Skin epidermis (tissue), 12 donors: ENCODE measurements around the gene PITPNM3.

Experiments
- H3K27ac ChIP-seq, 21 experiments: fragments of 200-600 bp; sonication (generic) in 11 of 21; one replicate each; pipeline ENCODE4 v1.5.0; 2020; ENCODE audit warnings: mild to moderate bottlenecking in 3 of 21, inconsistent platforms in 2 of 21, moderate library complexity in 2 of 21
- H3K4me3 ChIP-seq, 7 experiments: fragments of 200-600 bp; sonication (generic) in 2 of 7; one replicate each; pipeline ENCODE4 v1.5.0; 2020; ENCODE audit warnings: inconsistent platforms in 2 of 7, mild to moderate bottlenecking in 2 of 7, moderate library complexity in 1 of 7

Gene PITPNM3

GRCh38 chr17:6456321-6456720 lies 100.0 kb downstream of the PITPNM3 start:
- H3K27ac ChIP-seq = no peak overlapping the region
- no peak overlapping the region for H3K4me3 ChIP-seq

- peak overlapping the region in 3 of 7 experiments; percentile 6 to 17 (median 6) for H3K4me3 ChIP-seq
- peak overlapping the region in 3 of 21 experiments; percentile 32 to 73 (median 58) for H3K27ac ChIP-seq
Observed at GRCh38 chr17:6455321-6455705, 101.0 kb downstream of the PITPNM3 start.

- Histone ChIP-seq H3K27ac (peak overlapping the region in 3 of 21 experiments; percentile 32 to 73 (median 58)), H3K4me3 (peak overlapping the region in 3 of 7 experiments; percentile 6 to 17 (median 6))
Observed at GRCh38 chr17:6454495-6455320, 101.6 kb downstream of the PITPNM3 start.

GRCh38 chr17:6453279-6454024 lies 102.9 kb downstream of the PITPNM3 start:
- H3K4me3 ChIP-seq = no peak overlapping the region
- H3K27ac ChIP-seq = no peak overlapping the region

- Histone ChIP-seq H3K4me3 (no peak overlapping the region), H3K27ac (no peak overlapping the region)
Observed at GRCh38 chr17:6452471-6453266, 103.7 kb downstream of the PITPNM3 start.

- no peak overlapping the region for H3K4me3 ChIP-seq
- no peak overlapping the region for H3K27ac ChIP-seq
Observed at GRCh38 chr17:6450926-6451832, 105.2 kb downstream of the PITPNM3 start.

- H3K27ac ChIP-seq = no peak overlapping the region
- no peak overlapping the region for H3K4me3 ChIP-seq
Observed at GRCh38 chr17:6449307-6449706, 107.0 kb downstream of the PITPNM3 start.

GRCh38 chr17:6448473-6448872 lies 107.9 kb downstream of the PITPNM3 start:
- Histone ChIP-seq H3K27ac (no peak overlapping the region), H3K4me3 (no peak overlapping the region)

GRCh38 chr17:6446516-6447100 lies 109.7 kb downstream of the PITPNM3 start:
- no peak overlapping the region for H3K4me3 ChIP-seq
- H3K27ac ChIP-seq = no peak overlapping the region

GRCh38 chr17:6444571-6445335 lies 111.6 kb downstream of the PITPNM3 start:
- Histone ChIP-seq H3K27ac (no peak overlapping the region), H3K4me3 (peak overlapping the region; percentile 32 to 58 (median 50))

- H3K4me3 ChIP-seq = peak within 1 kb of the TSS; percentile 32 to 58 (median 50)
Observed at GRCh38 chr17:6443692-6444570, 112.4 kb downstream of the PITPNM3 start, which contains the start of gene PIMREG. TSS of gene PIMREG (plus strand) at chr17:6444455. CDS start at chr17:6445111, 656 bp downstream.

GRCh38 chr17:6442775-6443174 lies 113.6 kb downstream of the PITPNM3 start:
- H3K27ac ChIP-seq = no peak overlapping the region
- no peak overlapping the region for H3K4me3 ChIP-seq

More at GRCh38 chr17:6443692-6444570, 112.4 kb downstream of the PITPNM3 start, which contains the start of gene PIMREG:
- H3K27ac ChIP-seq = peak within 1 kb of the TSS in 15 of 21 experiments; percentile 8 to 73 (median 46)

GRCh38 chr17:6439951-6440350 lies 116.4 kb downstream of the PITPNM3 start:
- no peak overlapping the region for H3K27ac ChIP-seq

GRCh38 chr17:6437956-6438355 lies 118.4 kb downstream of the PITPNM3 start:
- Histone ChIP-seq H3K4me3 (no peak overlapping the region), H3K27ac (no peak overlapping the region)

More at GRCh38 chr17:6439951-6440350, 116.4 kb downstream of the PITPNM3 start:
- no peak overlapping the region for H3K4me3 ChIP-seq

GRCh38 chr17:6437466-6437865 lies 118.9 kb downstream of the PITPNM3 start:
- no peak overlapping the region for H3K27ac ChIP-seq
- no peak overlapping the region for H3K4me3 ChIP-seq

- no peak overlapping the region for H3K4me3 ChIP-seq
- no peak overlapping the region for H3K27ac ChIP-seq
Observed at GRCh38 chr17:6435968-6436367, 120.4 kb downstream of the PITPNM3 start.

- Histone ChIP-seq H3K27ac (no peak within 1 kb of the TSS), H3K4me3 (no peak within 1 kb of the TSS)
Observed at GRCh38 chr17:6435051-6435450, 121.3 kb downstream of the PITPNM3 start, which contains the start of gene AIPL1. TSS of gene AIPL1 (minus strand) at chr17:6435121. CDS start at chr17:6435104, 17 bp downstream.
